Panc1 (cell line): Measurements from ENCODE around the gene MSI2.

Experiments used
- CTCF ChIP-seq: fragments of 450-650 bp; IDR thresholded peaks from 2 replicates; pipeline ENCODE4 v1.5.1; 2017; ENCODE audit warnings: mild to moderate bottlenecking
- REST ChIP-seq, 2 experiments: IDR thresholded peaks; 2 replicates each; pipeline ENCODE4 v1.6.1; 2011 to 2012; ENCODE audit warnings: low read depth in 2 of 2, control low read depth in 1 of 2, low read length in 1 of 2, mild to moderate bottlenecking in 1 of 2, moderate library complexity in 1 of 2; ENCODE audit not compliant: insufficient read depth in 1 of 2

- TF ChIP-seq CTCF = no peak
- no peak for TF ChIP-seq REST (IDR thresholded peaks at IDR 0.05; ENCODE audit: insufficient read depth in 1 of 2, low read depth in 2 of 2, low read length in 1 of 2)
Observed at GRCh38 chr17:57294101-57294500, 37.8 kb downstream of the MSI2 start.
